GM12801 (cell line): ENCODE measurements around the gene IER5L.

Source experiments
- TF ChIP-seq, protein P1 (sequence below): IDR thresholded peaks from one replicate; pipeline ENCODE4 v1.5.1; 2011; ENCODE audit warnings: control low read depth; ENCODE audit not compliant: insufficient read length; ENCODE audit errors: extremely low read depth

Gene IER5L

DNA sequence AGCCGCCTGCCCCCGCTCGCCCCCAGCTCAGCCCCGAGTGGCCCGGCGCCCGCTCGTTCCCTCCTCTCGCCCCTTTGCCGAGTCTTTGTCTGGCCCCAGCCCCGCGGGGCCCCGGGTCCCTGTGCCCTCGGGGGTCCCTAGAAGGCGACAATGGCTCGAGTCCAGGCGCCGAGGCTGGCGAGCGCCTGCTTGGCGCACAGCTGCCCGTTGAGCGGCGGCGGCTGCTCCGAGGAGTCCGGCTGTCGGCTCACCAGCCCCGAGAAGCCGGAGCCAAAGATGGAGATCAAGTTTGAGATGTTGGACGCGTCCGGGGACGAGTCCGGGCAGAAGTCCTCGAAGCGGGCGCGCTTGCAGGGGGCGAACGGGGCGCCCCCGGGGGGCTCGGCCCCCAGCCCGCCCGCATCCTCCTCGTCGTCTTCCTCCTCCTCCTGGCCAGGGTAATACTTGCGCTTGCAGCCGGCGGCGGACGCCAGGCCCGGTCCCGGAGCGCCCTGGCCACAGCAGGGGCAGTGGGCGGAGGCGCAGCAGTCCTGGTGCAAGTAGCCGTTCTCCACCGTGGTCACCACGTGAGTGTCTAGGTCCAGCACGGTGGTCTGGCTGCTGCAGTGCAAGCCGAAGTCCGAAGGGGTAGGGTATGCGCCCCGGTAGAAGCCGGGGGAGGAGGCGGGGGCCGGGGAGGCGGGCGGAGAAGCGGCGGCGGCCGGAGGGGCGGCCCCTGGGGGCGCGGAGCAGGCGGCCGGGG lies 1.2 kb downstream of the IER5L start:
- TF ChIP-seq, protein P1, sequence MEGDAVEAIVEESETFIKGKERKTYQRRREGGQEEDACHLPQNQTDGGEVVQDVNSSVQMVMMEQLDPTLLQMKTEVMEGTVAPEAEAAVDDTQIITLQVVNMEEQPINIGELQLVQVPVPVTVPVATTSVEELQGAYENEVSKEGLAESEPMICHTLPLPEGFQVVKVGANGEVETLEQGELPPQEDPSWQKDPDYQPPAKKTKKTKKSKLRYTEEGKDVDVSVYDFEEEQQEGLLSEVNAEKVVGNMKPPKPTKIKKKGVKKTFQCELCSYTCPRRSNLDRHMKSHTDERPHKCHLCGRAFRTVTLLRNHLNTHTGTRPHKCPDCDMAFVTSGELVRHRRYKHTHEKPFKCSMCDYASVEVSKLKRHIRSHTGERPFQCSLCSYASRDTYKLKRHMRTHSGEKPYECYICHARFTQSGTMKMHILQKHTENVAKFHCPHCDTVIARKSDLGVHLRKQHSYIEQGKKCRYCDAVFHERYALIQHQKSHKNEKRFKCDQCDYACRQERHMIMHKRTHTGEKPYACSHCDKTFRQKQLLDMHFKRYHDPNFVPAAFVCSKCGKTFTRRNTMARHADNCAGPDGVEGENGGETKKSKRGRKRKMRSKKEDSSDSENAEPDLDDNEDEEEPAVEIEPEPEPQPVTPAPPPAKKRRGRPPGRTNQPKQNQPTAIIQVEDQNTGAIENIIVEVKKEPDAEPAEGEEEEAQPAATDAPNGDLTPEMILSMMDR: no peak

DNA sequence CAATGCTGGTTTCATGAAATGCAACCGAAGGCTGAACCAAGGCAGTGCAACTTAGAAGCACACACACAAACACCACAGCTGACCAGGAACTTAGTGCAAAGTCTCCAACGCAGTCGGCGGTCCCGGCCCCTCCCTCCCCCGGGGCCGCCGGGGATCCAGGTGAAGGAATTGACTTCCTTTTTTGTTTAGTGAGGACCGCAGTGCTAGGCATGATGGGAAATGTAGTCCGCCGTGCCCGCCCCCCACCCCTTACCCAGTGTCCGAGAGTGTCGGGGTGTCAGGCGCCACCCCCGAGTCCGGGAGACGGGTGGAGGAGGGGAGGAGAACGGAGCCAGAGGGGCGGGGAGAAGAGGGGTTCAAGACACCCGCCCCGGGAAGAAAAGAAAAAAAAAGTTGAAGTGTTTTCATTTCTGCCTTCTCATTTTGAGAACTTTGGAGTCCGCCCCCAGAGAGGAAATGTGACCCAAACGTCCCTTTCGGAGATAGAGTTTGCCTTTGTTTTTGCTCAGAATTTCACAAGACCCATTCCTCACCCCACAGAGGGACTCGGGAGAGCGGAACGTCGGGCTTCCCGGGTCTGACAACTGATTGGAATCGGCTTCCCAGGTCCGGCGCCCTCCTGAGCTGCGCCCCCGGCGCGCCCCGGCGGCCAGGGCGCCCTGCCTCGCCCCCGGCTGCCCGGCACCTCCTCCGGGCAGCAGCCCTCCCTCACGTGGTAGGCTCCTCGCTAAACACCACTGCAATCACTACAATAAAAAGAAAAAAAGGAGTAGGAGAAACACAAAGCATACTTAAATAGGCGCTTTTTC lies 2.0 kb downstream of the IER5L start:
- TF ChIP-seq, protein P1: no peak

DNA sequence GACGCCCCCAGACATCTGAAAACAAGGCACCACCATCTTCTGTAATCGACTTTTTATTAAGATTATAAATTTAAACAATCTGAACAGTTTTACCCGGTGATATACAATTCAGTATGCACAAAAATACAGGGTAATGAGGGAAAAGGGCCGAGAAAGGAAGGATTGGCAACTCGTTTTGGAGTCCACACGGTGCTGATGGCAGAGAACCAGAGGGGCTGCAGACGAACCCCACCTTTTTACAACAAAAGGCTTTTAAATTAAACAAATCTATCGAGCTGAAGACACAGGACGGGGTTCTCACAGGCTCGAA lies 2.6 kb downstream of the IER5L start:
- TF ChIP-seq, protein P1: no peak

DNA sequence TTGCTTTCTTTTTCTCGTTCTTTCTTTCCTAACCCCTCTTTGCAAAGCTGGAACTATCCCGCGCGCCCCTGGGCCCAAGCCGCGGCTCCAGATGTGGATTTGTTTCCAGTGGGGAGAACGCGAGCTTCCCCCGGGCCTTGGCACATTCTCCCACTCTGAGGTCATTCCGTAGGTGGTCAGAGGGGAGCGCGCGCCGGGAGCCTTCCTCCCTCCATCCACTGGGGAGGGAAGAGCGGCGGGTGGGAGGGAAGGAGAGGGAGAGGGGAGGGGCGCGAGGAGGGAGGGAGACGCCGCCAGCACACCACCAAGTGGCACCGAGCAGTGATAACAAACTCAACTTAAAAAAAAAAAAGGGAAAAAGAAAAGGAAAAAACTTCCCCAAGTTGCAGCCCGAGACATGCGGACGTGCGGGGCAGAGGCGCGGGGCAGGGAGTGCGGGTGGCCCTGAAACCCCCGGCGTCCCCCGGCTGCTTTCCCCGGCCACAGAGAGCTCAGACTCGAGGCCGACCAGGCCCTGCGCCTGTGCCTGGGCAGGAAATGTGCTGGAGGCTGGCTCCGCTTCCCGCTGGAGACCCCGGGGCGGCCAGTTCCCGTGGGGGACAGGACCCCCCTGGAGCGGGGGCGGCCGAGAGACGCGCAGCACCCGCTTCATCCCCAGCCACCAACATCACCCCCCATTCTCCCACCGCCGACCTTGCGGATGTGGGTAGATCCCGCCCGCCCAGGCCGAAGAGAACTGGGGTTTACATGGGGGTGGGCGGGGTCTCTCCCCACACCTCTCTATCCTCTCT lies 3.1 kb downstream of the IER5L start:
- TF ChIP-seq, protein P1: no peak

DNA sequence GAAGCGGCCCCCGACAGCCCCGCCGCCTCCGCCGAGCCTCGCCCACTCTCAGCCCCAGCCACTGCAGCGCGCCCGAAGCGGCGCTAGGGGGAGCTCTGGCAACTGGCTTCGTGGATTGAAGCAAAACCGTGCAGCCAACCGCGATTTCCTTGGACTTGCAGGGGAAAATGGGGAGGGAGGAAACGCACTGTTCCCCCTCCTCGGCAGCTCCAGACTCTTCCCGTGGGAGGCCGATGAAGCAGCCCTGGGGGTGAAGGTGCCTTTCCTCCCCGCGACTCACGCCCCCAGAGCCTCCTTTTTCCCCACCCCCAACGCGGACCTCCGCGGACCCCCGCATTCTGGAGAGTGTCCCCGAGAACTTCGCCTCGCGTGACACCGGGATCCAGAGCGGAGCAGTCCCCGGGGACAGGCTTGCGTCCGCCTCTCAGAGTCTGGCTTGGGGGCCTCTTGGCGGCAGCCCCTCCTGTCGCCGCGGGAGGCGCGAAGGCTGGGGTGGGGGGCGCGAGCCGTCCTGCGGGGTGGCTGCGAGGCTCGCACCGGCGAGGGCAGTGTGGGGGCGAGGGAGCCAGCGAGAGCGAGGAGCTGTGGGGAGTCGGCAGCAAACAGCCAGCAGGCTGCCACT lies 3.8 kb downstream of the IER5L start:
- TF ChIP-seq, protein P1: peak; percentile 78

DNA sequence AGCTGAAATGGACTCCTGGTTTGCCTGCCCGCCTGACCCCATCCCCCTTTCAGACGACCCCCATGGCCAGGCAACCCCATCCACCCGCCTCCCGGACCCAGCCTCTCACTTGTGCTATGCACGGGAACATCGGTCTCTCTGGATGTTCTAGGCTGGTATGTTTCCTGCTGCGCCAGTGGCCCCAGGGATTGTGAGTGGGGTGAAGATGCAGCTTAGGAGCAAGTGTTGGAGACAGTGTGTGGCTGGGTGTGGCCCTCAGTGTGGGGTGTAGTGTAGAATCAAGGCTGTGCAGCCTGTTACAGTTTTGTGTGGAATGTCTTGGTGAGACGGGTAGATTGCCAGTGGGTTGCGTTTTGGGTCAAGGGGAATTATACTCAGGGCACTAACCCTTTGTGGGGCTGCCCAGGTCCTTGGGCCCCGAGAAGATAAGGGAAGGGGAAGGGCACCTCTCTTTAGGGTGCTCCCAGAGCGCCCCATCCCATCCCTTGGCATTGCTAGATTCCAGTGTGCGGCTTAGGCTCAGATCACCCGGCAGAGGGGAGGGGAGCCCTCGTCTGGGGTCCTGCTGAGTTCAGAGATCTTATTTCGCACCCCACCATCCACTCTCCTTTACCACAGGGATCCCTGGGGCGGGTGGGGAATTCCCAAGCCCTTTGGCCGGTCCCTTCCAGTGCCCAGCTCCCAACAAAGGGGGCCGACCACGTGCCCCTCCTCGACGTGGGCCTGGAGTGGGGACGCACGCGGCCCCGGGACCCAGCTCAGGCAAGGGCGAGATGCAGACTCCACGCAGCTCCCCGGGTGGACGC lies 4.6 kb downstream of the IER5L start:
- TF ChIP-seq, protein P1: no peak
